OCI-LY1 (cell line): ENCODE measurements around the gene GPHA2.

Experiments
- EZH2 ChIP-seq: fragments of 200-600 bp; sonication (generic), shearing (Covaris generic); IDR thresholded peaks from 2 replicates; pipeline ENCODE4 v1.8.0; 2017; ENCODE audit warnings: borderline replicate concordance, mixed run types, mild to moderate bottlenecking, antibody characterized with exemption, low read length, moderate library complexity, mixed read lengths
- TF ChIP-seq, protein P1 (sequence below): fragments of 200-600 bp; sonication (generic), shearing (Covaris generic); IDR thresholded peaks from 2 replicates; pipeline ENCODE4 v1.5.1; 2017; ENCODE audit warnings: mild to moderate bottlenecking, antibody characterized with exemption, low read length, moderate library complexity, mixed read lengths

DNA sequence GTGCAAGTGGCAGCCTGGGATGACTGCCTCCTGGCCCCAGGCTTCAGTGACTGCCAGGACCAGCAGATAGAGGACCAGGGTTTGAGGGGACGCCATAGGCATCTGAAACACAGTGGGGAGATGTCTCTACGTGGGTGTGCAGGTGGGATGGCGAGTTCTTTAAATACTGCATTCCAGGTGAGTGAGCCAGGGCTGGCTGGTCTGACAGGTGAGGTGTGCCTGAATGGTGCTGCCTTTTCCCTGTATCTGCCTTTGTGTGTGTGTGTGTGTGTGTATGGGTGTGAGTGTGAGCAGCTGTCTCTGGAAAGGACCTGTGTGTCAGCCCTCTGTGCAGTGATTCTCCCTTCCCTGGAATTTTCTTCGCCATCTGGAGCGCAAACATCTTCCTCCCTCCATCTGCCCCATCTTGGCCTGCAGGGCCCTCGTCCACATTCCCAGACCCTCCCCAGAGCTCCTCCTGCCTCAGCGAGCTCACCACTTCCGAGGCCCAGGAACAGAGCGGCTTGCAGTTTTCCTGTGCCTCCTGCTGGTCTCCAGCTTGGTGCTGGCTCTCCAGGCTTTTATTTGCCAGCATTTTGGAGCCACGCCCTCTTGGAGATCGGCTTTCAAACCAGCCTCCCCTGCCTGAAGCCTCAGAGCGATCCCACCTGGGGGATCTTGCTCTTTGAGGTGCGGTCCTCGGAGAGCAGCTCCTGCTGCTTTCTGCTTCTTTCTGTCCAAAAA, at the start of gene GPHA2:
- TF ChIP-seq, protein P1, sequence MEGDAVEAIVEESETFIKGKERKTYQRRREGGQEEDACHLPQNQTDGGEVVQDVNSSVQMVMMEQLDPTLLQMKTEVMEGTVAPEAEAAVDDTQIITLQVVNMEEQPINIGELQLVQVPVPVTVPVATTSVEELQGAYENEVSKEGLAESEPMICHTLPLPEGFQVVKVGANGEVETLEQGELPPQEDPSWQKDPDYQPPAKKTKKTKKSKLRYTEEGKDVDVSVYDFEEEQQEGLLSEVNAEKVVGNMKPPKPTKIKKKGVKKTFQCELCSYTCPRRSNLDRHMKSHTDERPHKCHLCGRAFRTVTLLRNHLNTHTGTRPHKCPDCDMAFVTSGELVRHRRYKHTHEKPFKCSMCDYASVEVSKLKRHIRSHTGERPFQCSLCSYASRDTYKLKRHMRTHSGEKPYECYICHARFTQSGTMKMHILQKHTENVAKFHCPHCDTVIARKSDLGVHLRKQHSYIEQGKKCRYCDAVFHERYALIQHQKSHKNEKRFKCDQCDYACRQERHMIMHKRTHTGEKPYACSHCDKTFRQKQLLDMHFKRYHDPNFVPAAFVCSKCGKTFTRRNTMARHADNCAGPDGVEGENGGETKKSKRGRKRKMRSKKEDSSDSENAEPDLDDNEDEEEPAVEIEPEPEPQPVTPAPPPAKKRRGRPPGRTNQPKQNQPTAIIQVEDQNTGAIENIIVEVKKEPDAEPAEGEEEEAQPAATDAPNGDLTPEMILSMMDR: no peak
- no peak for TF ChIP-seq EZH2
